ENCODE results near the gene PSMD1.

- TF ChIP-seq CTCF (IDR thresholded peaks at IDR 0.05; ENCODE audit: low read depth, low read length) = no peak
- no peak for TF ChIP-seq EZH2phosphoT487 (IDR thresholded peaks at IDR 0.05; ENCODE audit: low read depth)
Measured at GRCh38 chr2:231201475-231201814, 144.8 kb downstream of the PSMD1 start.

Data from OCI-LY3 (cell line).